ENCODE data around the gene GIGYF2.
"Not testable (repeated sequence)": the region's sequence is repeated elsewhere in the genome, so short reads cannot be mapped to it uniquely, and the experiment has no call there.

The GIGYF2 gene

GRCh38 chr2:232689152-232689910, 7.8 kb upstream of the GIGYF2 start:
- Histone ChIP-seq H3K9me3 (ENCODE audit: control insufficient read depth in 2 of 2, low read length in 2 of 2) (no peaks in the 10 kb centered on the region), H3K27me3 (ENCODE audit: control insufficient read depth in 1 of 2, insufficient read depth in 2 of 2, low read length in 2 of 2) (no peaks in the 10 kb centered on the region), H3K4me3 (ENCODE audit: low read length in 2 of 2) (no peak overlapping the region), H3K4me1 (ENCODE audit: control insufficient read depth, insufficient read depth, low read length) (peaks cover 5% of the 10 kb centered on the region), H3K27ac (ENCODE audit: low read length) (no peak overlapping the region), H3K9ac (ENCODE audit: low read length in 2 of 2) (no peak overlapping the region), H3K36me3 (ENCODE audit: control insufficient read depth in 2 of 2, insufficient read depth in 2 of 2, low read length in 2 of 2) (no peaks in the 10 kb centered on the region)

DNA sequence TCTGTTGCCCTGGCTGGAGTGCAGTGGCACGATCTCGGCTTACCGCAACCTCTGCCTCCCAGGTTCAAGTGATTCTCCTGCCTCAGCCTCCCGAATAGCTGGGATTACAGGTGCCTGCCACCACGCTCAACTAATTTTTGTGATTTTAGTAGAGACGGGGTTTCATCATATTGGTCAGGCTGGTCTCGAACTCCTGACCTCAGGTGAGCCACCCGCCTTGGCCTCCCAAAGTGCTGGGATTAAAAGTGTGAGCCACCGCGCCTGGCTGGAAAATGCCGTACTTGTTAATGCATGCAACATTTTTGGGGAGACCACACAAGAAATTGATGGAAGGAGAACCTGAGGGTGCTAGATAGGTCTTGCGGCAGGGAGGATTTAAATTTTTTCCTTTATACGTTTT, 6.0 kb upstream of the GIGYF2 start:
- H3K9ac ChIP-seq (ENCODE audit: low read length in 2 of 2); H3K27me3 ChIP-seq (ENCODE audit: control insufficient read depth in 1 of 2, insufficient read depth in 2 of 2, low read length in 2 of 2); H3K4me1 ChIP-seq (ENCODE audit: control insufficient read depth, insufficient read depth, low read length); H3K27ac ChIP-seq (ENCODE audit: low read length); H3K36me3 ChIP-seq (ENCODE audit: control insufficient read depth in 2 of 2, insufficient read depth in 2 of 2, low read length in 2 of 2); H3K9me3 ChIP-seq (ENCODE audit: control insufficient read depth in 2 of 2, low read length in 2 of 2); H3K4me3 ChIP-seq (ENCODE audit: low read length in 2 of 2): not testable (repeated sequence)

- H3K36me3 ChIP-seq (ENCODE audit: control insufficient read depth in 2 of 2, insufficient read depth in 2 of 2, low read length in 2 of 2), result no peaks in the 10 kb centered on the region
- H3K9me3 ChIP-seq (ENCODE audit: control insufficient read depth in 2 of 2, low read length in 2 of 2), result no peaks in the 10 kb centered on the region
- no peak overlapping the region for H3K27ac ChIP-seq (ENCODE audit: low read length)
- H3K27me3 ChIP-seq (ENCODE audit: control insufficient read depth in 1 of 2, insufficient read depth in 2 of 2, low read length in 2 of 2), result no peaks in the 10 kb centered on the region
- H3K4me3 ChIP-seq (ENCODE audit: low read length in 2 of 2), result no peak overlapping the region
- H3K4me1 ChIP-seq (ENCODE audit: control insufficient read depth, insufficient read depth, low read length), result peaks cover 15% of the 10 kb centered on the region
- H3K9ac ChIP-seq (ENCODE audit: low read length in 2 of 2), result no peak overlapping the region
These were observed 3.8 kb upstream of the GIGYF2 start for GRCh38 chr2:232693344-232693743.

GRCh38 chr2:232696609-232697058, 497 bp upstream of the GIGYF2 start:
- Histone ChIP-seq H3K4me1 (ENCODE audit: control insufficient read depth, insufficient read depth, low read length) (peaks cover 16% of the 10 kb centered on the region), H3K36me3 (ENCODE audit: control insufficient read depth in 2 of 2, insufficient read depth in 2 of 2, low read length in 2 of 2) (no peaks in the 10 kb centered on the region), H3K9me3 (ENCODE audit: control insufficient read depth in 2 of 2, low read length in 2 of 2) (no peaks in the 10 kb centered on the region), H3K27ac (ENCODE audit: low read length) (peak overlapping the region; percentile 72), H3K27me3 (ENCODE audit: control insufficient read depth in 1 of 2, insufficient read depth in 2 of 2, low read length in 2 of 2) (no peaks in the 10 kb centered on the region), H3K9ac (ENCODE audit: low read length in 2 of 2) (peak overlapping the region; percentile 55 to 97), H3K4me3 (ENCODE audit: low read length in 2 of 2) (peak overlapping the region; percentile 81 to 96)

GRCh38 chr2:232697807-232698110, 628 bp downstream of the GIGYF2 start:
- H3K4me1 ChIP-seq (ENCODE audit: control insufficient read depth, insufficient read depth, low read length), result peaks cover 16% of the 10 kb centered on the region

GRCh38 chr2:232698556-232699091, 1.5 kb downstream of the GIGYF2 start:
- Histone ChIP-seq H3K4me3 (ENCODE audit: low read length in 2 of 2) (peak overlapping the region; percentile 88 to 96), H3K9ac (ENCODE audit: low read length in 2 of 2) (peak overlapping the region in 1 of 2 donors; percentile 97), H3K36me3 (ENCODE audit: control insufficient read depth in 2 of 2, insufficient read depth in 2 of 2, low read length in 2 of 2) (peaks cover under 1 to 1% of the 10 kb centered on the region in 2 donors), H3K27me3 (ENCODE audit: control insufficient read depth in 1 of 2, insufficient read depth in 2 of 2, low read length in 2 of 2) (no peaks in the 10 kb centered on the region), H3K4me1 (ENCODE audit: control insufficient read depth, insufficient read depth, low read length) (peaks cover 16% of the 10 kb centered on the region), H3K9me3 (ENCODE audit: control insufficient read depth in 2 of 2, low read length in 2 of 2) (no peaks in the 10 kb centered on the region), H3K27ac (ENCODE audit: low read length) (no peak overlapping the region)

More at GRCh38 chr2:232697807-232698110, 628 bp downstream of the GIGYF2 start:
- Histone ChIP-seq H3K9ac (ENCODE audit: low read length in 2 of 2) (peak overlapping the region; percentile 94 to 97), H3K4me3 (ENCODE audit: low read length in 2 of 2) (peak overlapping the region; percentile 88 to 96), H3K27me3 (ENCODE audit: control insufficient read depth in 1 of 2, insufficient read depth in 2 of 2, low read length in 2 of 2) (no peaks in the 10 kb centered on the region), H3K9me3 (ENCODE audit: control insufficient read depth in 2 of 2, low read length in 2 of 2) (no peaks in the 10 kb centered on the region), H3K36me3 (ENCODE audit: control insufficient read depth in 2 of 2, insufficient read depth in 2 of 2, low read length in 2 of 2) (no peaks in the 10 kb centered on the region), H3K27ac (ENCODE audit: low read length) (peak overlapping the region; percentile 72)

GRCh38 chr2:232699110-232699509, 2.0 kb downstream of the GIGYF2 start:
- Histone ChIP-seq H3K4me1 (ENCODE audit: control insufficient read depth, insufficient read depth, low read length) (peaks cover 16% of the 10 kb centered on the region), H3K4me3 (ENCODE audit: low read length in 2 of 2) (peak overlapping the region; percentile 88 to 96), H3K9ac (ENCODE audit: low read length in 2 of 2) (no peak overlapping the region)

DNA sequence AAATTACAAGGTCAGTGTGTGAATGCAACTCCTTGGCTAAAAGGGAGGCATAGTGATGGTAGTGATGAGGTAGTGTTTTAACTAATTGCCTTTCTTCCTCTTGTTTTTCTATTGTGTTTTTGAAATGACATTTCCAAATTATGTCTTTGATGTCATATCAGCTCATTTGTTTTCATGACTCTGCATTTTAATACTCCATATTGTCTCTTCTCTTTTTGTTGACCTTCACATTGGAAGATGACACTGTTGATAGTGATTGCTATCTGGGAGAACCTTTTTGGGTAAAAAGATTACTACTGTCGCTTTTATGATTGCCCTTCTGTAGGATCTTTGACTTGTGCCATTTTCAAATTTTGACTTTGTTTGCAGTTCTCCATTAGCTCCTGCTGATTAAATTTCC, 3.0 kb downstream of the GIGYF2 start:
- Histone ChIP-seq H3K4me3 (ENCODE audit: low read length in 2 of 2) (no peak overlapping the region), H3K9me3 (ENCODE audit: control insufficient read depth in 2 of 2, low read length in 2 of 2) (no peaks in the 10 kb centered on the region), H3K27ac (ENCODE audit: low read length) (no peak overlapping the region), H3K36me3 (ENCODE audit: control insufficient read depth in 2 of 2, insufficient read depth in 2 of 2, low read length in 2 of 2) (peaks cover 4 to 5% of the 10 kb centered on the region in 2 donors), H3K4me1 (ENCODE audit: control insufficient read depth, insufficient read depth, low read length) (peaks cover 16% of the 10 kb centered on the region), H3K9ac (ENCODE audit: low read length in 2 of 2) (no peak overlapping the region), H3K27me3 (ENCODE audit: control insufficient read depth in 1 of 2, insufficient read depth in 2 of 2, low read length in 2 of 2) (no peaks in the 10 kb centered on the region)

More at GRCh38 chr2:232699110-232699509, 2.0 kb downstream of the GIGYF2 start:
- H3K9me3 ChIP-seq (ENCODE audit: control insufficient read depth in 2 of 2, low read length in 2 of 2), result no peaks in the 10 kb centered on the region
- H3K36me3 ChIP-seq (ENCODE audit: control insufficient read depth in 2 of 2, insufficient read depth in 2 of 2, low read length in 2 of 2), result peaks cover 4 to 5% of the 10 kb centered on the region in 2 donors
- H3K27ac ChIP-seq (ENCODE audit: low read length), result no peak overlapping the region
- H3K27me3 ChIP-seq (ENCODE audit: control insufficient read depth in 1 of 2, insufficient read depth in 2 of 2, low read length in 2 of 2), result no peaks in the 10 kb centered on the region

GRCh38 chr2:232707076-232707475, 9.9 kb downstream of the GIGYF2 start:
- Histone ChIP-seq H3K4me1 (ENCODE audit: control insufficient read depth, insufficient read depth, low read length) (no peaks in the 10 kb centered on the region), H3K9ac (ENCODE audit: low read length in 2 of 2) (no peak overlapping the region), H3K9me3 (ENCODE audit: control insufficient read depth in 2 of 2, low read length in 2 of 2) (no peaks in the 10 kb centered on the region), H3K27me3 (ENCODE audit: control insufficient read depth in 1 of 2, insufficient read depth in 2 of 2, low read length in 2 of 2) (no peaks in the 10 kb centered on the region), H3K27ac (ENCODE audit: low read length) (no peak overlapping the region), H3K36me3 (ENCODE audit: control insufficient read depth in 2 of 2, insufficient read depth in 2 of 2, low read length in 2 of 2) (peaks cover 10% of the 10 kb centered on the region in 2 donors), H3K4me3 (ENCODE audit: low read length in 2 of 2) (no peak overlapping the region)

DNA sequence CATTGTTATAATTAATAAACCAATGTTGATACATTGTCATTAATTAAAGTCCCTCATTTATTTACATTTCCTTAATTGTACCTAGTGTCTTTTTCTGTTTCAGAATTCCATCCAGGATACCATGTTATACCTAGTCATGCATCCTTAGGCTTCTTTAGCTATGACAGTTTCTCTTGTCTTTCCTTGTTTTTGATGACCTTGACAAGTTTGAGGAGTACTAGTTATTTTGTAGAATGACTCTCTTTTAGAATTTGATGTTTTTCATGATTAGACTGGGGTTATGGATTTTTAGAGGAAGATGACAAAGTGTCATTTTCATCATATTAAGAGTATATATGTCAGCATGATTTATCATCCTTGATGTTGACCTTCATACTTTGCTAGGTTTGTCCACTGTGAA, 16.4 kb downstream of the GIGYF2 start:
- Histone ChIP-seq H3K27ac (ENCODE audit: low read length) (no peak overlapping the region), H3K4me3 (ENCODE audit: low read length in 2 of 2) (no peak overlapping the region), H3K27me3 (ENCODE audit: control insufficient read depth in 1 of 2, insufficient read depth in 2 of 2, low read length in 2 of 2) (no peaks in the 10 kb centered on the region), H3K9ac (ENCODE audit: low read length in 2 of 2) (no peak overlapping the region), H3K9me3 (ENCODE audit: control insufficient read depth in 2 of 2, low read length in 2 of 2) (no peaks in the 10 kb centered on the region), H3K36me3 (ENCODE audit: control insufficient read depth in 2 of 2, insufficient read depth in 2 of 2, low read length in 2 of 2) (peaks cover 0 to 8% of the 10 kb centered on the region in 2 donors), H3K4me1 (ENCODE audit: control insufficient read depth, insufficient read depth, low read length) (no peaks in the 10 kb centered on the region)

DNA sequence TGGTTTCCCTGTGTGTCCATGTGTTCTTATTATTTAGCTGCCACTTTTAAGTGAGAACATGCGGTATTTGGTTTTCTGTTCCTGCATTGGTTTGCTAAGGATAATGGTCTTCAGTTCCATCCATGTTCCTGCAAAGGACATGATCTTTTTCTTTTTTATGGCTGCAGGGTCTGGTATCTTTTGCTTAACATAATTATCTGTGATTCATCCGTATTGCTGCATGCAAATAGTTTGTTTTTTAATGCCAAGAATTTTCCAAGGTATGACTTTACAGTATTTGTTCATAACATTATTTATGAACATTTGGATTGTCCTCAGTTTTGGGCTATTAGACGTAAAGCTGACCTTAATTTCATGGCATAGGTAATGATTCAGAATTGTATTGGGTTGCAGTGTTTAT, 17.8 kb downstream of the GIGYF2 start:
- Histone ChIP-seq H3K27me3 (ENCODE audit: control insufficient read depth in 1 of 2, insufficient read depth in 2 of 2, low read length in 2 of 2) (no peaks in the 10 kb centered on the region), H3K9me3 (ENCODE audit: control insufficient read depth in 2 of 2, low read length in 2 of 2) (no peaks in the 10 kb centered on the region), H3K4me1 (ENCODE audit: control insufficient read depth, insufficient read depth, low read length) (no peaks in the 10 kb centered on the region), H3K9ac (ENCODE audit: low read length in 2 of 2) (no peak overlapping the region), H3K4me3 (ENCODE audit: low read length in 2 of 2) (no peak overlapping the region), H3K36me3 (ENCODE audit: control insufficient read depth in 2 of 2, insufficient read depth in 2 of 2, low read length in 2 of 2) (peaks cover 0 to 8% of the 10 kb centered on the region in 2 donors), H3K27ac (ENCODE audit: low read length) (no peak overlapping the region)

Data from stomach smooth muscle (tissue), 2 donors.